HepG2 (cell line): ENCODE data around the gene TCF7L2. TPM values are rescaled to one million over a fixed set of nuclear protein-coding genes. Genes with fewer than 3 reads are reported as not detected.

Experiments
- ATAC-seq: fragments of 200-7000 bp; cut with Tn5 transposase; 3 replicates; pipeline ENCODE4 v1.9.1; 2020; ENCODE audit warnings: mild to moderate bottlenecking, moderate library complexity
- BruUV-seq: library from RNA; stranded (reverse); fragments of 400-500 nt; replicated peaks from 2 replicates; lab custom pipeline; 2021; lab: Mats Ljungman, UMichigan
- CTCF ChIA-PET: fragments of 300-600 bp; formaldehyde crosslinking; extraction: SDS; loops from one replicate; lab custom pipeline; 2021; ENCODE audit warnings: low total read pairs, inconsistent platforms, low intra/inter-chr PET ratio; lab: Yijun Ruan, JAX
- POLR2A ChIA-PET: fragments of 350-600 bp; sonication (Branson Sonifier 250); formaldehyde crosslinking; loops from one replicate; lab custom pipeline; 2020; ENCODE audit warnings: antibody characterized with exemption, inconsistent platforms; lab: Yijun Ruan, JAX
- DNase-seq: peaks from one replicate; pipeline ENCODE4 v3.0.0-alpha.2; 2015; ENCODE audit warnings: low spot score
- FAIRE-seq: peaks from 3 replicates; lab custom pipeline; 2011; peaks lifted over from hg19 to GRCh38; lab: Jason Lieb, UNC
- H2AFZ ChIP-seq: one replicate; pipeline ENCODE4 v1.6.1; 2011; ENCODE audit warnings: low read length, inconsistent platforms
- H3K27ac ChIP-seq: fragments of 300-600 bp; 3 replicates; pipeline ENCODE4 v1.8.0; 2011; ENCODE audit warnings: mixed run types, mild to moderate bottlenecking, mixed read lengths, low read length, inconsistent platforms; ENCODE audit not compliant: insufficient read depth; ENCODE audit errors: extremely low read length
- H3K27me3 ChIP-seq, 2 experiments: fragments of 200-600 bp in 1 of 2; 2 replicates in 1 of 2; 3 replicates in 1 of 2; pipeline versions ENCODE4 v1.6.0 to v1.8.0; 2011; ENCODE audit warnings: low read length in 2 of 2, mild to moderate bottlenecking in 2 of 2, moderate library complexity in 2 of 2, inconsistent platforms in 1 of 2; ENCODE audit not compliant: insufficient read depth in 2 of 2, control insufficient read depth in 1 of 2
- H3K36me3 ChIP-seq, 2 experiments: fragments of 200-600 bp in 1 of 2; replicated peaks in 1 of 2; 2 replicates in 1 of 2; 3 replicates in 1 of 2; pipeline versions ENCODE4 v1.5.1 to v1.8.0; 2011; ENCODE audit warnings: low read length in 2 of 2, inconsistent platforms in 1 of 2; ENCODE audit not compliant: insufficient read depth in 2 of 2, control insufficient read depth in 1 of 2
- H3K4me1 ChIP-seq: 2 replicates; pipeline ENCODE4 v1.5.1; 2012; ENCODE audit warnings: low read length, inconsistent platforms; ENCODE audit not compliant: insufficient read depth
- H3K4me2 ChIP-seq: 2 replicates; pipeline ENCODE4 v1.6.0; 2011; ENCODE audit warnings: low read depth, low read length, inconsistent platforms
- H3K4me3 ChIP-seq, 3 experiments: fragments of 200-600 bp in 1 of 3; sonication (generic), shearing (Covaris generic) in 1 of 3; replicated peaks in 1 of 3; 2 replicates each; pipeline ENCODE4 v1.5.1; 2011 to 2016; ENCODE audit warnings: low read length in 3 of 3, inconsistent platforms in 2 of 3, low read depth in 2 of 3, mild to moderate bottlenecking in 2 of 3, control low read depth in 1 of 3, mixed read lengths in 1 of 3; ENCODE audit not compliant: insufficient read depth in 1 of 3
- H3K79me2 ChIP-seq: one replicate; pipeline ENCODE4 v1.6.1; 2011; ENCODE audit warnings: low read length, inconsistent platforms; ENCODE audit not compliant: insufficient read depth
- H3K9ac ChIP-seq: 2 replicates; pipeline ENCODE4 v1.6.0; 2011; ENCODE audit warnings: mild to moderate bottlenecking, low read depth, low read length, inconsistent platforms; ENCODE audit not compliant: insufficient read depth
- H3K9me3 ChIP-seq: 2 replicates; pipeline ENCODE4 v1.5.1; 2012; ENCODE audit warnings: mild to moderate bottlenecking, low read length
- H4K20me1 ChIP-seq: 2 replicates; pipeline ENCODE4 v1.6.0; 2011; ENCODE audit warnings: inconsistent platforms, mild to moderate bottlenecking, low read length, moderate library complexity; ENCODE audit not compliant: insufficient read depth
- CENPT ChIP-seq: sonication (generic); formaldehyde crosslinking; IDR thresholded peaks from 2 replicates; pipeline ENCODE4 v1.8.0; 2022; ENCODE audit warnings: low read depth, mild to moderate bottlenecking, moderate library complexity, missing genetic modification reagents
- KLF13 ChIP-seq: sonication (generic); formaldehyde crosslinking; IDR thresholded peaks from 2 replicates; pipeline ENCODE4 v1.4.0; 2020; ENCODE audit warnings: mild to moderate bottlenecking, missing genetic modification reagents
- NONO ChIP-seq, 2 experiments: fragments of 450-650 bp in 1 of 2; sonication (generic) in 1 of 2; formaldehyde crosslinking in 1 of 2; IDR thresholded peaks in 1 of 2; conservative IDR thresholded peaks in 1 of 2; 2 replicates each; pipeline versions ENCODE4 v1.6.1 to v1.8.0; 2017 to 2022; ENCODE audit warnings: mild to moderate bottlenecking in 1 of 2, missing genetic modification reagents in 1 of 2, moderate library complexity in 1 of 2
- THAP11 ChIP-seq: IDR thresholded peaks from 2 replicates; pipeline ENCODE4 v1.6.1; 2016; ENCODE audit warnings: missing biosample characterization, missing genetic modification reagents
- WIZ ChIP-seq: sonication (generic); formaldehyde crosslinking; IDR thresholded peaks from 2 replicates; pipeline ENCODE4 v1.5.1; 2020; ENCODE audit warnings: mild to moderate bottlenecking, missing genetic modification reagents
- ZBTB38 ChIP-seq: sonication (generic); formaldehyde crosslinking; IDR thresholded peaks from 2 replicates; pipeline ENCODE4 v1.5.1; 2020; ENCODE audit warnings: mild to moderate bottlenecking, missing genetic modification reagents
- ZC3H4 ChIP-seq: sonication (generic); formaldehyde crosslinking; IDR thresholded peaks from 2 replicates; pipeline ENCODE4 v1.4.0; 2020; ENCODE audit warnings: missing genetic modification reagents, borderline replicate concordance
- ZFP36L1 ChIP-seq: sonication (generic); formaldehyde crosslinking; IDR thresholded peaks from 2 replicates; pipeline ENCODE4 v1.8.0; 2022; ENCODE audit warnings: mild to moderate bottlenecking, missing genetic modification reagents, moderate library complexity
- ZNF883 ChIP-seq: sonication (generic); formaldehyde crosslinking; IDR thresholded peaks from 2 replicates; pipeline ENCODE4 v1.5.1; 2020; ENCODE audit warnings: mild to moderate bottlenecking, missing genetic modification reagents; ENCODE audit errors: not compliant biosample characterization
- WGBS: methylation state at CpG from one replicate; pipeline ENCODE4 v1.1.6; 2017; ENCODE audit warnings: low lambda C conversion rate; 5-methylcytosine and 5-hydroxymethylcytosine counted together
- in situ Hi-C: cut with HindIII; loops from 2 replicates; pipeline ENCODE4 v1.10.0; 2017; ENCODE audit warnings: low pct_unique_long_range_greater_than_20kb; ENCODE audit not compliant: extremely low pct_ligation_motif_present
- intact Hi-C: fragments of 100-400 bp; cut with micrococcal nuclease; formaldehyde crosslinking; loops from one replicate; pipeline ENCODE4 v1.10.0; 2022; ENCODE audit not compliant: unreplicated experiment
- polyA plus RNA-seq, 8 experiments: library from polyadenylated mRNA; depleted of rRNA in 3 of 8; stranded (reverse) in 7 of 8; unstranded in 1 of 8; fragments of >200 nt; fragmentation: Illumina TruSeq in 4 of 8; extraction: Trizol in 4 of 8; gene quantifications; 2 replicates each; pipeline versions ENCODE4 v1.2.1 to v1.2.3, GENCODE V29; 2011 to 2016; ENCODE audit warnings: low read depth in 4 of 8, missing spikeins in 1 of 8, mixed read lengths in 1 of 8; ENCODE audit not compliant: insufficient read depth in 1 of 8
- total RNA-seq, 5 experiments: library from RNA; depleted of rRNA; stranded (reverse); fragments of >200 nt; fragmentation: Illumina TruSeq; extraction: Trizol; gene quantifications; 2 replicates each; pipeline ENCODE4 v1.2.3, GENCODE V29; 2016; ENCODE audit warnings: low read depth in 1 of 5
- TF ChIP-seq, protein P1 (sequence below): sonication (generic); formaldehyde crosslinking; IDR thresholded peaks from 2 replicates; pipeline ENCODE4 v1.4.0; 2020; ENCODE audit warnings: low read depth, missing genetic modification reagents
- TF ChIP-seq, protein P2 (sequence below): sonication (generic); formaldehyde crosslinking; conservative IDR thresholded peaks from 2 replicates; pipeline ENCODE4 v1.4.0; 2020; ENCODE audit warnings: mild to moderate bottlenecking, missing genetic modification reagents, moderate library complexity

The TCF7L2 gene
- total and polyA plus RNA-seq, 2 of the 13 experiments (the other 11 are each of a cell fraction or from before 2014, with no cell fraction given) = 3.9 to 13.7 TPM

DNA sequence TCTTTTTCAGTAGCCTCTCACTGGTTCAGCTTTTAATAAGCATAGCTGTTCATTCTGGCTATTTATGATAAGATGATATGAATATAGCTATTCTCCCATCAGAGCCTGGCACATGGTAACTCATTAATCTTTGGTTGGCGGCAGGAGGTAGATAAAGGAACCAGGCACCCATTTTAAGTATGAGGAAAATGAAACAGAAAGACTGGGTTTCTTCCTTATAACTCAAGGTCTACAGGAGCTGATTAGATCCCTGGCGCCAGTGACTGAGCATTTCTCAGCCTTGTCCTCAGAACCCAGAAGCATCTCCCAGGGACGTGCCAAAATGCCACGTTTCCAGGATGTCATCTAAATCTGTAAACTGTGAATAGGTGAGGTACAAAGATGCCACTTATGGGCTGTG, 141.9 kb downstream of the TCF7L2 start:
- H3K9ac ChIP-seq = no peak overlapping the region
- peaks cover 12 to 37% of the 10 kb centered on the region in 2 experiments for H3K36me3 ChIP-seq
- H3K27me3 ChIP-seq = no peaks in the 10 kb centered on the region
- WGBS = 98% methylated on average over 4 of the region's 4 CpGs
- ChIA-PET CTCF (no interaction called here), POLR2A (interaction anchor here (0.6 kb wide), 1 partner anchor 19 kb away, joined by 3 read pairs; no protein-coding TSS in a partner anchor)
- no peak overlapping the region for H3K4me2 ChIP-seq
- no peak overlapping the region for H3K27ac ChIP-seq
- H3K4me1 ChIP-seq = peaks cover 52% of the 10 kb centered on the region
- intact Hi-C loops (no loop called here), in situ Hi-C loops (no loop called here)
- no peaks in the 10 kb centered on the region for H3K9me3 ChIP-seq
- H3K4me3 ChIP-seq = no peak overlapping the region
- ATAC-seq (no peak), FAIRE-seq (no peak), DNase-seq (no peak)
- H4K20me1 ChIP-seq = peaks cover 27% of the 10 kb centered on the region
- H2AFZ ChIP-seq = no peak overlapping the region
- BruUV-seq = no TSS peak
- peaks cover 20% of the 10 kb centered on the region for H3K79me2 ChIP-seq
- no peak for TF ChIP-seq NONO (IDR thresholded peaks at IDR 0.05)
- TF ChIP-seq NONO (CRISPR knock-in tag; conservative IDR thresholded peaks at IDR 0.05) = no peak
- TF ChIP-seq, protein P1, sequence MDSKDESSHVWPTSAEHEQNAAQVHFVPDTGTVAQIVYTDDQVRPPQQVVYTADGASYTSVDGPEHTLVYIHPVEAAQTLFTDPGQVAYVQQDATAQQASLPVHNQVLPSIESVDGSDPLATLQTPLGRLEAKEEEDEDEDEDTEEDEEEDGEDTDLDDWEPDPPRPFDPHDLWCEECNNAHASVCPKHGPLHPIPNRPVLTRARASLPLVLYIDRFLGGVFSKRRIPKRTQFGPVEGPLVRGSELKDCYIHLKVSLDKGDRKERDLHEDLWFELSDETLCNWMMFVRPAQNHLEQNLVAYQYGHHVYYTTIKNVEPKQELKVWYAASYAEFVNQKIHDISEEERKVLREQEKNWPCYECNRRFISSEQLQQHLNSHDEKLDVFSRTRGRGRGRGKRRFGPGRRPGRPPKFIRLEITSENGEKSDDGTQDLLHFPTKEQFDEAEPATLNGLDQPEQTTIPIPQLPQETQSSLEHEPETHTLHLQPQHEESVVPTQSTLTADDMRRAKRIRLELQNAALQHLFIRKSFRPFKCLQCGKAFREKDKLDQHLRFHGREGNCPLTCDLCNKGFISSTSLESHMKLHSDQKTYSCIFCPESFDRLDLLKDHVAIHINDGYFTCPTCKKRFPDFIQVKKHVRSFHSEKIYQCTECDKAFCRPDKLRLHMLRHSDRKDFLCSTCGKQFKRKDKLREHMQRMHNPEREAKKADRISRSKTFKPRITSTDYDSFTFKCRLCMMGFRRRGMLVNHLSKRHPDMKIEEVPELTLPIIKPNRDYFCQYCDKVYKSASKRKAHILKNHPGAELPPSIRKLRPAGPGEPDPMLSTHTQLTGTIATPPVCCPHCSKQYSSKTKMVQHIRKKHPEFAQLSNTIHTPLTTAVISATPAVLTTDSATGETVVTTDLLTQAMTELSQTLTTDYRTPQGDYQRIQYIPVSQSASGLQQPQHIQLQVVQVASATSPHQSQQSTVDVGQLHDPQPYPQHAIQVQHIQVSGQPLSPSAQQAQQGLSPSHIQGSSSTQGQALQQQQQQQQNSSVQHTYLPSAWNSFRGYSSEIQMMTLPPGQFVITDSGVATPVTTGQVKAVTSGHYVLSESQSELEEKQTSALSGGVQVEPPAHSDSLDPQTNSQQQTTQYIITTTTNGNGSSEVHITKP = no peak
- TF ChIP-seq, protein P2, sequence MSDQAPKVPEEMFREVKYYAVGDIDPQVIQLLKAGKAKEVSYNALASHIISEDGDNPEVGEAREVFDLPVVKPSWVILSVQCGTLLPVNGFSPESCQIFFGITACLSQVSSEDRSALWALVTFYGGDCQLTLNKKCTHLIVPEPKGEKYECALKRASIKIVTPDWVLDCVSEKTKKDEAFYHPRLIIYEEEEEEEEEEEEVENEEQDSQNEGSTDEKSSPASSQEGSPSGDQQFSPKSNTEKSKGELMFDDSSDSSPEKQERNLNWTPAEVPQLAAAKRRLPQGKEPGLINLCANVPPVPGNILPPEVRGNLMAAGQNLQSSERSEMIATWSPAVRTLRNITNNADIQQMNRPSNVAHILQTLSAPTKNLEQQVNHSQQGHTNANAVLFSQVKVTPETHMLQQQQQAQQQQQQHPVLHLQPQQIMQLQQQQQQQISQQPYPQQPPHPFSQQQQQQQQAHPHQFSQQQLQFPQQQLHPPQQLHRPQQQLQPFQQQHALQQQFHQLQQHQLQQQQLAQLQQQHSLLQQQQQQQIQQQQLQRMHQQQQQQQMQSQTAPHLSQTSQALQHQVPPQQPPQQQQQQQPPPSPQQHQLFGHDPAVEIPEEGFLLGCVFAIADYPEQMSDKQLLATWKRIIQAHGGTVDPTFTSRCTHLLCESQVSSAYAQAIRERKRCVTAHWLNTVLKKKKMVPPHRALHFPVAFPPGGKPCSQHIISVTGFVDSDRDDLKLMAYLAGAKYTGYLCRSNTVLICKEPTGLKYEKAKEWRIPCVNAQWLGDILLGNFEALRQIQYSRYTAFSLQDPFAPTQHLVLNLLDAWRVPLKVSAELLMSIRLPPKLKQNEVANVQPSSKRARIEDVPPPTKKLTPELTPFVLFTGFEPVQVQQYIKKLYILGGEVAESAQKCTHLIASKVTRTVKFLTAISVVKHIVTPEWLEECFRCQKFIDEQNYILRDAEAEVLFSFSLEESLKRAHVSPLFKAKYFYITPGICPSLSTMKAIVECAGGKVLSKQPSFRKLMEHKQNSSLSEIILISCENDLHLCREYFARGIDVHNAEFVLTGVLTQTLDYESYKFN (CRISPR knock-in tag) = no peak
- TF ChIP-seq WIZ = no peak
- TF ChIP-seq ZNF883 (CRISPR knock-in tag) = no peak
- no peak for TF ChIP-seq ZFP36L1 (CRISPR knock-in tag)
- TF ChIP-seq KLF13 (CRISPR knock-in tag) = no peak
- TF ChIP-seq ZBTB38 (CRISPR knock-in tag) = no peak
- TF ChIP-seq ZC3H4 (CRISPR knock-in tag) = no peak
- TF ChIP-seq CENPT (CRISPR knock-in tag) = no peak
- no peak for TF ChIP-seq THAP11
